ENCODE results near the gene PLLP. TPM values are rescaled to one million over a fixed set of nuclear protein-coding genes. Genes with fewer than 3 reads are reported as not detected.

PLLP gene
- total and polyA plus RNA-seq, 10 of the 15 experiments (the other 5 are each of a cell fraction or from before 2014, with no cell fraction given), result 0.21 to 5.8 (median 0.67) TPM

- FAIRE-seq, result no peak
- H3K36me3 ChIP-seq (ENCODE audit: control insufficient read depth in 2 of 2, insufficient read depth in 2 of 2, low read length in 1 of 2), result no peaks in the 10 kb centered on the region
- BruUV-seq (replicated peaks), result no TSS peak
- intact Hi-C loops (cut with micrococcal nuclease; ENCODE audit: unreplicated experiment), result loop anchor here (5.0 kb wide), 2 partner anchors 53 to 233 kb away; partner anchors contain the start of genes CCDC102A and CCL22
- peak; percentile 0 for ATAC-seq
- no peak overlapping the region for H3K4me3 ChIP-seq
- H2AFZ ChIP-seq (ENCODE audit: control insufficient read depth, low read depth, low read length), result peak overlapping the region; percentile 63
- peak overlapping the region; percentile 27 for H3K27ac ChIP-seq (ENCODE audit: control insufficient read depth, insufficient read depth)
- 75% methylated on average over 4 of the region's 4 CpGs for WGBS (ENCODE audit: insufficient coverage, insufficient replicate concordance, low lambda C conversion rate, missing lambda C conversion rate)
- ChIA-PET CTCF (interaction anchor here (0.6 to 15.8 kb wide), 13 partner anchors 8 to 216 kb away, joined by 3 to 632 read pairs (median 12); partner anchors contain the start of gene CX3CL1), RAD21 (ENCODE audit: unreplicated experiment) (interaction anchor here (0.5 to 9.2 kb wide), 23 partner anchors 10 to 233 kb away, joined by 3 to 293 read pairs (median 7); partner anchors contain the start of genes CCDC102A, CCL22, CIAPIN1 and COQ9), SMC1A (ENCODE audit: uncharacterized antibody, unreplicated experiment) (interaction anchor here (0.6 to 8.7 kb wide), 25 partner anchors 10 to 297 kb away, joined by 3 to 283 read pairs (median 8); partner anchors contain the start of genes ADGRG5 and CX3CL1), POLR2A (interaction anchor here (0.7 to 7.0 kb wide), 14 partner anchors 9 to 114 kb away, joined by 3 to 65 read pairs (median 4); no protein-coding TSS in a partner anchor)
- DNase-seq (ENCODE audit: low read depth, low spot score), result no peak
- no peaks in the 10 kb centered on the region for H3K9me3 ChIP-seq (replicated peaks; ENCODE audit: control insufficient read depth, insufficient read depth, low read length)
- peak overlapping the region; percentile 46 for H3K9ac ChIP-seq (ENCODE audit: control insufficient read depth, insufficient read depth, low read length)
- peak overlapping the region; percentile 56 for H3K4me2 ChIP-seq (ENCODE audit: control insufficient read depth, insufficient read depth)
- H4K20me1 ChIP-seq (ENCODE audit: control insufficient read depth, insufficient read depth), result no peaks in the 10 kb centered on the region
- H3K79me2 ChIP-seq (ENCODE audit: control insufficient read depth, insufficient read depth, low read length), result no peaks in the 10 kb centered on the region
- H3K27me3 ChIP-seq (replicated peaks in 1 of 2; ENCODE audit: control insufficient read depth in 2 of 2, insufficient read depth in 2 of 2, low read length in 1 of 2), result no peaks in the 10 kb centered on the region
- TF ChIP-seq USF2 (IDR thresholded peaks at IDR 0.05; ENCODE audit: borderline replicate concordance, low read depth, low read length) (no peak), PAX8 (IDR thresholded peaks at IDR 0.05) (no peak), NFIC (IDR thresholded peaks at IDR 0.05; ENCODE audit: low read depth, low read length) (no peak), RBBP5 (conservative IDR thresholded peaks at IDR 0.05) (no peak), ZNF384 (IDR thresholded peaks at IDR 0.05; ENCODE audit: borderline replicate concordance, low read depth, low read length) (no peak)
- peaks cover 24% of the 10 kb centered on the region for H3K4me1 ChIP-seq (ENCODE audit: control insufficient read depth, insufficient read depth, low read length)
- in situ Hi-C loops (cut with MboI), result loop anchor here (5.0 kb wide), 2 partner anchors 113 to 213 kb away; no protein-coding TSS in a partner anchor
Observed at GRCh38 chr16:57303910-57304168, 19.4 kb upstream of the PLLP start.
